HepG2 (cell line): ENCODE data around the gene SPAG7. TPM values are rescaled to one million over a fixed set of nuclear protein-coding genes. Genes with fewer than 3 reads are reported as not detected.
A peak's percentile ranks its signal among the peaks of the same experiment; 100 is the strongest.

Source experiments
- ERF ChIP-seq: IDR thresholded peaks from 2 replicates; pipeline ENCODE4 v1.6.1; 2018; ENCODE audit warnings: missing biosample characterization, missing genetic modification reagents
- FOXA3 ChIP-seq: IDR thresholded peaks from 2 replicates; pipeline ENCODE4 v1.6.1; 2016; ENCODE audit warnings: missing genetic modification reagents, missing compliant biosample characterization
- FOXK1 ChIP-seq: sonication (generic); formaldehyde crosslinking; IDR thresholded peaks from 2 replicates; pipeline ENCODE4 v1.4.0; 2020; ENCODE audit warnings: low read depth, missing genetic modification reagents, borderline replicate concordance
- GPN1 ChIP-seq: sonication (generic); formaldehyde crosslinking; IDR thresholded peaks from 2 replicates; pipeline ENCODE4 v1.5.1; 2020; ENCODE audit warnings: missing genetic modification reagents, borderline replicate concordance
- HMGXB3 ChIP-seq: sonication (generic); formaldehyde crosslinking; IDR thresholded peaks from 2 replicates; pipeline ENCODE4 v1.4.0; 2020; ENCODE audit warnings: missing genetic modification reagents, borderline replicate concordance
- HOXA3 ChIP-seq: sonication (generic); formaldehyde crosslinking; IDR thresholded peaks from 2 replicates; pipeline ENCODE4 v1.5.0; 2020; ENCODE audit warnings: missing genetic modification reagents
- MYC ChIP-seq: sonication (generic); formaldehyde crosslinking; IDR thresholded peaks from 2 replicates; pipeline ENCODE4 v1.9.0; 2021; ENCODE audit warnings: missing genetic modification reagents, borderline replicate concordance
- PHF20 ChIP-seq: sonication (generic); formaldehyde crosslinking; IDR thresholded peaks from 2 replicates; pipeline ENCODE4 v1.5.0; 2020; ENCODE audit warnings: mild to moderate bottlenecking, missing genetic modification reagents
- RARA ChIP-seq: IDR thresholded peaks from 2 replicates; pipeline ENCODE4 v1.6.1; 2016; ENCODE audit warnings: missing genetic modification reagents, missing compliant biosample characterization
- SP4 ChIP-seq: sonication (generic); formaldehyde crosslinking; IDR thresholded peaks from 2 replicates; pipeline ENCODE4 v1.8.1; 2023; ENCODE audit warnings: mild to moderate bottlenecking, missing genetic modification reagents
- TBL1XR1 ChIP-seq: fragments of 150-350 bp; IDR thresholded peaks from 2 replicates; pipeline ENCODE4 v1.6.1; 2014; ENCODE audit warnings: borderline replicate concordance, low read length; ENCODE audit not compliant: partially characterized antibody
- TCF12 ChIP-seq, 2 experiments: fragments of 450-650 bp in 1 of 2; sonication (generic) in 1 of 2; formaldehyde crosslinking in 1 of 2; IDR thresholded peaks; 2 replicates each; pipeline versions ENCODE4 v1.6.1 to v1.8.0; 2017 to 2022; ENCODE audit warnings: antibody characterized with exemption in 1 of 2, mild to moderate bottlenecking in 1 of 2, missing genetic modification reagents in 1 of 2, moderate library complexity in 1 of 2
- TERF1 ChIP-seq: sonication (generic); formaldehyde crosslinking; IDR thresholded peaks from 2 replicates; pipeline ENCODE4 v1.8.0; 2022; ENCODE audit warnings: mild to moderate bottlenecking, missing genetic modification reagents, moderate library complexity
- THRA ChIP-seq: sonication (generic); formaldehyde crosslinking; IDR thresholded peaks from 2 replicates; pipeline ENCODE4 v1.4.0; 2020; ENCODE audit warnings: missing genetic modification reagents, borderline replicate concordance
- ZBTB34 ChIP-seq: sonication (generic); formaldehyde crosslinking; IDR thresholded peaks from 2 replicates; pipeline ENCODE4 v1.8.0; 2022; ENCODE audit warnings: mild to moderate bottlenecking, missing genetic modification reagents
- ZNF160 ChIP-seq: sonication (generic); formaldehyde crosslinking; IDR thresholded peaks from 2 replicates; pipeline ENCODE4 v1.8.0; 2022; ENCODE audit warnings: mild to moderate bottlenecking, inconsistent platforms, missing genetic modification reagents
- ZNF253 ChIP-seq: sonication (generic); formaldehyde crosslinking; IDR thresholded peaks from 2 replicates; pipeline ENCODE4 v1.8.0; 2022; ENCODE audit warnings: mild to moderate bottlenecking, missing genetic modification reagents, borderline replicate concordance
- ZNF317 ChIP-seq: sonication (generic); formaldehyde crosslinking; IDR thresholded peaks from 2 replicates; pipeline ENCODE4 v1.5.0; 2020; ENCODE audit warnings: mild to moderate bottlenecking, missing genetic modification reagents
- ZNF484 ChIP-seq: sonication (generic); formaldehyde crosslinking; IDR thresholded peaks from 2 replicates; pipeline ENCODE4 v1.5.1; 2020; ENCODE audit warnings: mild to moderate bottlenecking, low read depth, missing genetic modification reagents, borderline replicate concordance
- ZNF792 ChIP-seq: IDR thresholded peaks from 2 replicates; pipeline ENCODE4 v1.6.1; 2016
- polyA plus RNA-seq, 8 experiments: library from polyadenylated mRNA; depleted of rRNA in 3 of 8; stranded (reverse) in 7 of 8; unstranded in 1 of 8; fragments of >200 nt; fragmentation: Illumina TruSeq in 4 of 8; extraction: Trizol in 4 of 8; gene quantifications; 2 replicates each; pipeline versions ENCODE4 v1.2.1 to v1.2.3, GENCODE V29; 2011 to 2016; ENCODE audit warnings: low read depth in 4 of 8, missing spikeins in 1 of 8, mixed read lengths in 1 of 8; ENCODE audit not compliant: insufficient read depth in 1 of 8
- total RNA-seq, 5 experiments: library from RNA; depleted of rRNA; stranded (reverse); fragments of >200 nt; fragmentation: Illumina TruSeq; extraction: Trizol; gene quantifications; 2 replicates each; pipeline ENCODE4 v1.2.3, GENCODE V29; 2016; ENCODE audit warnings: low read depth in 1 of 5

Gene SPAG7
- total and polyA plus RNA-seq, 2 of the 13 experiments (the other 11 are each of a cell fraction or from before 2014, with no cell fraction given): 51.0 to 59.0 TPM

GRCh38 chr17:4998732-4999429 is 31.3 kb upstream of the SPAG7 start (continued):
- TF ChIP-seq HMGXB3 (CRISPR knock-in tag) (no peak), FOXK1 (CRISPR knock-in tag) (peak; percentile 48; the same call in 1 of the 2 replicates), HOXA3 (CRISPR knock-in tag) (peak; percentile 71; the same call in 1 of the 2 replicates), TBL1XR1 (no peak), THRA (CRISPR knock-in tag) (peak; percentile 96; the same call in 1 of the 2 replicates), ZNF253 (CRISPR knock-in tag) (0 out of 2 replicates have a peak, but pooled peaks have one; percentile 29), ZNF160 (CRISPR knock-in tag) (peak; percentile 17; the same call in 1 of the 2 replicates), ZBTB34 (CRISPR knock-in tag) (peak; percentile 66; the same call in 1 of the 2 replicates), SP4 (CRISPR knock-in tag) (peak; percentile 74; the same call in 1 of the 2 replicates), ZNF484 (CRISPR knock-in tag) (no peak), GPN1 (CRISPR knock-in tag) (no peak), TCF12 (IDR thresholded peaks at IDR 0.05) (no peak), TCF12 (CRISPR knock-in tag; IDR thresholded peaks at IDR 0.05) (peak; percentile 45; the same call in 1 of the 2 replicates), RARA (CRISPR knock-in tag) (peak; percentile 63), TERF1 (CRISPR knock-in tag) (0 out of 2 replicates have a peak, but pooled peaks have one; percentile 33), ZNF317 (CRISPR knock-in tag) (peak; percentile 64; the same call in 1 of the 2 replicates), MYC (CRISPR knock-in tag) (peak; percentile 68; the same call in 1 of the 2 replicates), ERF (0 out of 2 replicates have a peak, but pooled peaks have one; percentile 54), PHF20 (CRISPR knock-in tag) (peak; percentile 69), FOXA3 (peak; percentile 51; the same call in 1 of the 2 replicates), ZNF792 (0 out of 2 replicates have a peak, but pooled peaks have one; percentile 36)
